ENCODE data around the gene DNAJC30. TPM values are rescaled to one million over a fixed set of nuclear protein-coding genes. Genes with fewer than 3 reads are reported as not detected.

The DNAJC30 gene
- total RNA-seq, 3 donors from 2014 or later = 8.7 to 10.5 (median 10.2) TPM

GRCh38 chr7:73669858-73670385, 13.3 kb downstream of the DNAJC30 start:
- intact Hi-C loops (cut with DNase I, micrococcal nuclease) = loop anchor here in 1 of 2 donors (10.0 kb wide), 1 partner anchor 65 kb away; no protein-coding TSS in a partner anchor
- Histone ChIP-seq H3K4me3 (no peak overlapping the region), H3K36me3 (ENCODE audit: low read depth) (no peaks in the 10 kb centered on the region), H3K4me1 (ENCODE audit: low read depth) (peaks cover 5% of the 10 kb centered on the region), H3K9me3 (no peaks in the 10 kb centered on the region)
- TF ChIP-seq CTCF (IDR thresholded peaks at IDR 0.05) = no peak
- DNase-seq (no peak), ATAC-seq (no peak)

- TF ChIP-seq CTCF (IDR thresholded peaks at IDR 0.05) = no peak
- Histone ChIP-seq H3K4me3 (no peak overlapping the region), H3K9me3 (no peaks in the 10 kb centered on the region), H3K4me1 (ENCODE audit: low read depth) (peaks cover 5% of the 10 kb centered on the region), H3K36me3 (ENCODE audit: low read depth) (no peaks in the 10 kb centered on the region)
- intact Hi-C loops (cut with DNase I, micrococcal nuclease) = no loop called here
- ATAC-seq (no peak), DNase-seq (no peak)
These were observed 14.0 kb downstream of the DNAJC30 start for GRCh38 chr7:73669288-73669701.

- intact Hi-C loops (cut with DNase I, micrococcal nuclease) = no loop called here
- ATAC-seq = no peak
- H3K4me3 ChIP-seq = no peak overlapping the region
- H3K9me3 ChIP-seq = no peaks in the 10 kb centered on the region
- H3K36me3 ChIP-seq (ENCODE audit: low read depth) = no peaks in the 10 kb centered on the region
- no peak for TF ChIP-seq CTCF (IDR thresholded peaks at IDR 0.05)
- peaks cover 5% of the 10 kb centered on the region for H3K4me1 ChIP-seq (ENCODE audit: low read depth)
- no peak for DNase-seq
These were observed 14.4 kb downstream of the DNAJC30 start for GRCh38 chr7:73668886-73669230.

- DNase-seq (no peak), ATAC-seq (no peak)
- Histone ChIP-seq H3K36me3 (ENCODE audit: low read depth) (no peaks in the 10 kb centered on the region), H3K4me3 (peak overlapping the region; percentile 17), H3K9me3 (no peaks in the 10 kb centered on the region), H3K4me1 (ENCODE audit: low read depth) (peaks cover 5% of the 10 kb centered on the region)
- TF ChIP-seq CTCF (IDR thresholded peaks at IDR 0.05) = no peak
- intact Hi-C loops (cut with DNase I, micrococcal nuclease) = no loop called here
These were observed 15.0 kb downstream of the DNAJC30 start for GRCh38 chr7:73668103-73668885.

DNA sequence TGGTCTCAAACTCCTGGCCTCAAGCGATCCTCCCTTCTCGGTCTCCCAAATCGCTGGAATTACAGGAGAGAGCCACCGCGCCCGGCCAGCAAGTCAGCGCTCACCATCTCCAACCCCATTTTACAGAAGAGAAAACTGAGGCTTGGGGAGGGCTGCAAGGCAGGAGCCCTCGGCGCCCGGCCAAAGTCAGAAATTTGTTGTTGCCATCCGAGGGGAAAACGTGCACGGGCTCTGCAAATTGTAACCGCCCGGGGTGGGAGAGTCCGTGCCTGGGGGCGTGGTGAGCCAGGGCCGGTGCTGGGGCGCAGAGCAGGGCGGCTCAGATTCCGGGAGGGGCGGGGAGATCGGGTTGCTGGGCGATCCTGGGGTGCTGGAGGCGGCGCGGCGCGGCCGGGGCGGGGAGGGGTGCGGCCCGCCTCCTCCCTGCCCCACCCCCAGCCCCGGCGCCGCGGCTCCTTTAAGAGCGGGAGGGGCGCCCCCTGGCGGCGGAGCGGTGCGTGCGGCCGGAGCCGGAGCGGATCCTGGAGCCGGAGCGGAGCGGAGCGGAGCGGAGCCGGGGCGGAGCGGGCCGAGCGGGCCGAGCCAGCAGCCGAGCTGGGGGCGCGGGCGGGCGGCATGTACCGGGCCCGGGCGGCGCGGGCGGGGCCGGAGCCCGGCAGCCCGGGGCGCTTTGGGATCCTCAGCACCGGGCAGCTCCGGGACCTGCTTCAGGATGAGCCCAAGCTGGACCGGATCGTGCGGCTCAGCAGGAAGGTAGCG, 15.7 kb downstream of the DNAJC30 start, which contains the start of gene VPS37D:
TSS of gene VPS37D (plus strand) at position 488 of the 759 bp plus-strand sequence. CDS start at position 616, 128 bp downstream.
- H3K36me3 ChIP-seq (ENCODE audit: low read depth) = no peaks in the 10 kb centered on the region
- peak; percentile 93 to 97 (median 96) for DNase-seq
- H3K9me3 ChIP-seq = no peaks in the 10 kb centered on the region
- ATAC-seq = peak; percentile 98
- intact Hi-C loops (cut with DNase I, micrococcal nuclease) = no loop called here
- peaks cover 5% of the 10 kb centered on the region for H3K4me1 ChIP-seq (ENCODE audit: low read depth)
- peak within 1 kb of the TSS; percentile 17 for H3K4me3 ChIP-seq
- TF ChIP-seq CTCF (IDR thresholded peaks at IDR 0.05) = peak; percentile 87

All from mucosa of descending colon (tissue), 3 donors.